Peyer's patch (tissue), 4 donors: Measurements from ENCODE around the gene LARGE2.

Source experiments
- CTCF ChIP-seq, 6 experiments: fragments of 450-650 bp in 4 of 6; fragments of 200-600 bp in 2 of 6; sonication (generic) in 1 of 6; IDR thresholded peaks; one replicate each; pipeline ENCODE4 v1.5.1; 2017 to 2019; ENCODE audit warnings: antibody characterized with exemption in 6 of 6, mild to moderate bottlenecking in 3 of 6, moderate library complexity in 1 of 6
- POLR2A ChIP-seq, 2 donors: fragments of 450-650 bp; IDR thresholded peaks; one replicate each; pipeline ENCODE4 v1.5.1; 2017; ENCODE audit warnings: antibody characterized with exemption in 2 of 2, mild to moderate bottlenecking in 2 of 2, moderate library complexity in 2 of 2

GRCh38 chr11:45889555-45889954 lies 32.9 kb upstream of the LARGE2 start:
- TF ChIP-seq CTCF (IDR thresholded peaks at IDR 0.05) (no peak), POLR2A (IDR thresholded peaks at IDR 0.05) (no peak)
